LNCAP (cell line): Measurements from ENCODE around the gene CDS1.

Source experiments
- TF ChIP-seq, protein P1 (sequence below): fragments of 450-650 bp; IDR thresholded peaks from 2 replicates; pipeline ENCODE4 v1.5.1; 2017; ENCODE audit warnings: mild to moderate bottlenecking

CDS1 gene

GRCh38 chr4:84660606-84661005 is 77.7 kb downstream of the CDS1 start:
- TF ChIP-seq, protein P1, sequence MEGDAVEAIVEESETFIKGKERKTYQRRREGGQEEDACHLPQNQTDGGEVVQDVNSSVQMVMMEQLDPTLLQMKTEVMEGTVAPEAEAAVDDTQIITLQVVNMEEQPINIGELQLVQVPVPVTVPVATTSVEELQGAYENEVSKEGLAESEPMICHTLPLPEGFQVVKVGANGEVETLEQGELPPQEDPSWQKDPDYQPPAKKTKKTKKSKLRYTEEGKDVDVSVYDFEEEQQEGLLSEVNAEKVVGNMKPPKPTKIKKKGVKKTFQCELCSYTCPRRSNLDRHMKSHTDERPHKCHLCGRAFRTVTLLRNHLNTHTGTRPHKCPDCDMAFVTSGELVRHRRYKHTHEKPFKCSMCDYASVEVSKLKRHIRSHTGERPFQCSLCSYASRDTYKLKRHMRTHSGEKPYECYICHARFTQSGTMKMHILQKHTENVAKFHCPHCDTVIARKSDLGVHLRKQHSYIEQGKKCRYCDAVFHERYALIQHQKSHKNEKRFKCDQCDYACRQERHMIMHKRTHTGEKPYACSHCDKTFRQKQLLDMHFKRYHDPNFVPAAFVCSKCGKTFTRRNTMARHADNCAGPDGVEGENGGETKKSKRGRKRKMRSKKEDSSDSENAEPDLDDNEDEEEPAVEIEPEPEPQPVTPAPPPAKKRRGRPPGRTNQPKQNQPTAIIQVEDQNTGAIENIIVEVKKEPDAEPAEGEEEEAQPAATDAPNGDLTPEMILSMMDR = no peak

- TF ChIP-seq, protein P1 = no peak
Measured at GRCh38 chr4:84661191-84661939, 78.4 kb downstream of the CDS1 start.

- TF ChIP-seq, protein P1 = no peak
Measured at GRCh38 chr4:84666439-84666838, 83.5 kb downstream of the CDS1 start.

DNA sequence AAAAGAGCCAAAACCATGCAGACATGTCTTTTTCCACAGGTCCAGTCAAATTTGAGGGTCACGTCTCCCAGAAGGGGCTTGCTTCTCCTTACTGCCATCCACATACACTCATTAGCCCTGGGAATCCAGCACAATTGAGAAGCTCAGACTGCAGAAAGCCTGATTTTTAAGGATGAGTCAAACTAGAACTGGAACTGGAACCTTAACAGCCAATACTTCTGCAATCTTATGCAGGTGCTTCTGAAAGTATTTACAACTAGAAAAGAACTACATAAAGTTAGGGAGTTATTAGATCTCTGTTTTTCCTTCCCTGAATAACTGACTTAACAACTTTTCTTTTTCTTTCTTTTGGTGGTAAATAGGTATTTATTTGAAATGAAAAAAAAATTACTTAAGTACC is 86.3 kb downstream of the CDS1 start:
- TF ChIP-seq, protein P1 = no peak

DNA sequence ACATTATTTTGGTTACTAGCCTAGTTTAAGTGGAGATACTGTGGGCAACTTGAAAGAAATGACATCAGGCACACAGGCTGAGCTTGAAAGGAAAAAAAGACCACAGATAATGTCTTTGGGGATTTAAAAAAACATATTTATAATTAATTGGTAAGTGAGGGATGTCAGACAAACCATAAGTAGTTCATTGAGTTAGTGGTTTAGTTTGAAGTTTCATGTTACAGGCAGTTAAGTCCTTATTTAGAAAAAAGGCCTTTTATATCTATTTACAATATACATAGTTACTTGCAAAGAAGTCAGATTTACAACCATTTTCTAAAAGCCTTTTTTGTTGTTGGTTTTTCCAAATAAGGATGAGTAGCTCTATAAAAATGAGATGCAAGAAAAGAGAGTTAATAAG is 89.2 kb downstream of the CDS1 start:
- TF ChIP-seq, protein P1 = no peak

DNA sequence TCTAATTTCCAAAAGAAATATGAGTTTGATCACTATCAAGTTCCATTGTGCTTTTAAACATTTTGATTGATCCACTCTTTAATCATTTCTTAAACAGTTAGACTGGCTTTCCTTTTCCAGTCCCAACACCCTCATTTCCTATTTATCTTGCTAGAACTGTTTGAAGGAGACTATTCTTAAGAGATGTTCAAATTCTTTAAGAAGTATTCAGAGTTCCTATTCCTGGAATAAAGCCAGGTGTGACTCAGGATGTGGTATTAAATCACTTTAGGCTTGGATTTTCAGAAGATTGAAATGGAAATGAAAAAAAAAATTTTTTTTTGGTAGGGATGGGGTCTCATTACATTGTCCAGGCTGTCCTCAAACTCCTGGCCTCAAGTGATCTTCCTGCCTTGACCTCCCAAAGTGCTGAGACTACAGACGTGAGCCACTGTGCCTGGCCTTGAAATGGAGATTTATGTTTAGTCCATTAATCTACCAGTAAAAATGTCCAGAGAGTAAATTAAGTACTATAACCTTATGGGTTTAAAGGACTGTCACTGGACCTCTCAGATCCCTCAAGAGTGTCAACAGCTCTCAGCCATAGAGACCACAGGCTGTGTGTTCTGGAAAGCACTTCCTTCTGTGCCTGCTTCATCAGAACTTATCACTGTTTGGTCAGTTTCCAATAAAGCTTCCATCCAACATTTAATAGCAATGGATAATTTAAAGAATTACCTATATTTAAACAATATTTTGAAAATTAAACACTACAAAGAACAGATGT is 90.7 kb downstream of the CDS1 start:
- TF ChIP-seq, protein P1 = no peak

DNA sequence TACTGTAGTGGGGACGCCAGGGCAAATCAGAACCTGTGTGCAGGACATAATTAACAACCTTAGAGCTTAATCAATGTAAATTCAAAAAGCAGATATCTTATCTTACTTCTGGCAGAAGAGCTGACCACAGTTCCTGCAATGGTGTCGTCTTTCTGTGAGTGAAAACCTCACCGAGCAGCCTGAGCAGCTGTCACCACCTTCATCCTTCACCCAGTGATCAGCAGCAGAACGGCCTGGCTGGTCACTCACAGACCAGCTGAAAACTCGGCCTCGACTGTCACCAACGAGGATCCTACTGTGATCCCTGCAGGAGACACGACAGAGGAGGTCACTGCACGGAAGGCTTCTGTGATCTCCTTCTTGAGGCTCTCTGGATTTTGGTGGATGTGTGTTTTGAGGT is 94.2 kb downstream of the CDS1 start:
- TF ChIP-seq, protein P1 = no peak
